Liver (tissue), 9 donors: ENCODE measurements around the gene VPS26C. TPM values are rescaled to one million over a fixed set of nuclear protein-coding genes. Genes with fewer than 3 reads are reported as not detected.
"Not testable (repeated sequence)": the region's sequence is repeated elsewhere in the genome, so short reads cannot be mapped to it uniquely, and the experiment has no call there.

Experiments
- DNase-seq: peaks from one replicate; pipeline ENCODE4 v3.0.0-alpha.2; 2017; ENCODE audit warnings: low spot score
- H3K27ac ChIP-seq, 2 donors: one replicate each; pipeline ENCODE4 v1.7.0; 2013; ENCODE audit warnings: inconsistent platforms in 2 of 2, low read length in 2 of 2, control low read depth in 1 of 2, low read depth in 1 of 2, mild to moderate bottlenecking in 1 of 2
- H3K27me3 ChIP-seq, 4 donors: one replicate each; pipeline versions ENCODE4 v1.6.1 to v1.7.0; 2013; ENCODE audit warnings: low read length in 3 of 4, inconsistent platforms in 1 of 4, mild to moderate bottlenecking in 1 of 4, moderate library complexity in 1 of 4; ENCODE audit not compliant: control insufficient read depth in 4 of 4, insufficient read depth in 4 of 4
- H3K36me3 ChIP-seq, 4 donors: one replicate each; pipeline versions ENCODE4 v1.6.1 to v1.7.0; 2013; ENCODE audit warnings: low read length in 3 of 4, mild to moderate bottlenecking in 3 of 4, low read depth in 1 of 4, moderate library complexity in 1 of 4; ENCODE audit not compliant: control insufficient read depth in 4 of 4, insufficient read depth in 3 of 4
- H3K4me1 ChIP-seq, 4 donors: one replicate each; pipeline versions ENCODE4 v1.6.1 to v1.7.0; 2013; ENCODE audit warnings: low read length in 3 of 4, mild to moderate bottlenecking in 3 of 4, moderate library complexity in 1 of 4; ENCODE audit not compliant: control insufficient read depth in 4 of 4, insufficient read depth in 4 of 4
- H3K4me3 ChIP-seq, 3 donors: one replicate each; pipeline versions ENCODE4 v1.6.1 to v1.7.0; 2013; ENCODE audit warnings: low read length in 3 of 3, control low read depth in 1 of 3, low read depth in 1 of 3, mild to moderate bottlenecking in 1 of 3
- H3K9ac ChIP-seq, 2 donors: one replicate each; pipeline ENCODE4 v1.7.0; 2013; ENCODE audit warnings: low read length in 2 of 2, mild to moderate bottlenecking in 2 of 2, moderate library complexity in 2 of 2, control low read depth in 1 of 2, low read depth in 1 of 2
- H3K9me3 ChIP-seq, 4 donors: one replicate each; pipeline versions ENCODE4 v1.6.1 to v1.7.0; 2013; ENCODE audit warnings: low read length in 3 of 4; ENCODE audit not compliant: control insufficient read depth in 4 of 4
- EGR1 ChIP-seq, 2 donors: IDR thresholded peaks; 2 replicates each; pipeline ENCODE4 v1.6.1; 2016 to 2018; ENCODE audit warnings: antibody characterized with exemption in 2 of 2, low read depth in 2 of 2
- FOXA1 ChIP-seq: IDR thresholded peaks from 2 replicates; pipeline ENCODE4 v1.6.1; 2016; ENCODE audit warnings: antibody characterized with exemption
- FOXA2 ChIP-seq: IDR thresholded peaks from 2 replicates; pipeline ENCODE4 v1.6.1; 2016; ENCODE audit warnings: antibody characterized with exemption
- GABPA ChIP-seq, 2 donors: IDR thresholded peaks in 1 of 2; conservative IDR thresholded peaks in 1 of 2; 2 replicates each; pipeline ENCODE4 v1.6.1; 2016; ENCODE audit warnings: antibody characterized with exemption in 2 of 2, mild to moderate bottlenecking in 1 of 2, moderate library complexity in 1 of 2
- HNF4A ChIP-seq, 2 donors: conservative IDR thresholded peaks; 2 replicates each; pipeline ENCODE4 v1.6.1; 2016; ENCODE audit warnings: antibody characterized with exemption in 2 of 2, mild to moderate bottlenecking in 2 of 2
- HNF4G ChIP-seq: IDR thresholded peaks from 2 replicates; pipeline ENCODE4 v1.6.1; 2016; ENCODE audit warnings: antibody characterized with exemption
- JUND ChIP-seq, 2 donors: IDR thresholded peaks; 2 replicates each; pipeline ENCODE4 v1.6.1; 2016; ENCODE audit warnings: antibody characterized with exemption in 2 of 2
- NR2F2 ChIP-seq: IDR thresholded peaks from 2 replicates; pipeline ENCODE4 v1.6.1; 2016; ENCODE audit warnings: antibody characterized with exemption
- RAD21 ChIP-seq, 2 donors: IDR thresholded peaks; 2 replicates each; pipeline ENCODE4 v1.6.1; 2016; ENCODE audit warnings: antibody characterized with exemption in 2 of 2, mild to moderate bottlenecking in 2 of 2
- RXRA ChIP-seq, 2 donors: IDR thresholded peaks; 2 replicates each; pipeline ENCODE4 v1.6.1; 2017 to 2018; ENCODE audit warnings: antibody characterized with exemption in 2 of 2, mild to moderate bottlenecking in 1 of 2
- SP1 ChIP-seq: IDR thresholded peaks from 2 replicates; pipeline ENCODE4 v1.6.1; 2018; ENCODE audit warnings: antibody characterized with exemption, mild to moderate bottlenecking
- TAF1 ChIP-seq: conservative IDR thresholded peaks from 2 replicates; pipeline ENCODE4 v1.6.1; 2016; ENCODE audit warnings: antibody characterized with exemption, mild to moderate bottlenecking
- YY1 ChIP-seq: IDR thresholded peaks from 2 replicates; pipeline ENCODE4 v1.6.1; 2016; ENCODE audit warnings: antibody characterized with exemption, mild to moderate bottlenecking
- WGBS: extraction: QIAGEN DNeasy Blood & Tissue Kit; methylation state at CpG from one replicate; pipeline ENCODE4 v1.1.7; 2013; 5-methylcytosine and 5-hydroxymethylcytosine counted together
- polyA plus RNA-seq, 2 donors: library from polyadenylated mRNA; stranded (reverse) in 1 of 2; unstranded in 1 of 2; fragments of 200-250 nt in 1 of 2; fragments of >200 nt in 1 of 2; fragmentation: Nextera tagmentation in 1 of 2; extraction: Ambion mirVana in 1 of 2; gene quantifications; one replicate each; pipeline versions ENCODE4 v1.2.1 to v1.2.3, GENCODE V29; 2013 to 2015
- total RNA-seq, 2 donors: library from RNA; depleted of rRNA; stranded (reverse); fragments of >200 nt; gene quantifications; one replicate each; pipeline ENCODE4 v1.2.3, GENCODE V29; 2014
- TF ChIP-seq, protein P1 (sequence below): IDR thresholded peaks from 2 replicates; pipeline ENCODE4 v1.6.1; 2016; ENCODE audit warnings: antibody characterized with exemption
- TF ChIP-seq, protein P2 (sequence below): fragments of 150-350 bp; IDR thresholded peaks from 2 replicates; pipeline ENCODE4 v1.5.1; 2017; ENCODE audit warnings: improper control_type of control experiment, low read depth, low read length; ENCODE audit not compliant: missing input control
- TF ChIP-seq, protein P3 (sequence below): IDR thresholded peaks from 2 replicates; pipeline ENCODE4 v1.6.1; 2016; ENCODE audit warnings: antibody characterized with exemption, mild to moderate bottlenecking
- TF ChIP-seq, protein P4 (sequence below): IDR thresholded peaks from 2 replicates; pipeline ENCODE4 v1.6.1; 2016; ENCODE audit warnings: antibody characterized with exemption
- TF ChIP-seq, protein P5 (sequence below): IDR thresholded peaks from 2 replicates; pipeline ENCODE4 v1.6.1; 2016; ENCODE audit warnings: antibody characterized with exemption
- donor health status: healthy.
- donor health status: healthy.
- donor health status: healthy.
- donor health status: healthy.
- donor health status: healthy.

VPS26C gene
- total RNA-seq: 10 to 100 TPM; 25.1 to 37.7 TPM
- 10 to 100 TPM; 16.3 to 20.5 TPM for polyA plus RNA-seq

DNA sequence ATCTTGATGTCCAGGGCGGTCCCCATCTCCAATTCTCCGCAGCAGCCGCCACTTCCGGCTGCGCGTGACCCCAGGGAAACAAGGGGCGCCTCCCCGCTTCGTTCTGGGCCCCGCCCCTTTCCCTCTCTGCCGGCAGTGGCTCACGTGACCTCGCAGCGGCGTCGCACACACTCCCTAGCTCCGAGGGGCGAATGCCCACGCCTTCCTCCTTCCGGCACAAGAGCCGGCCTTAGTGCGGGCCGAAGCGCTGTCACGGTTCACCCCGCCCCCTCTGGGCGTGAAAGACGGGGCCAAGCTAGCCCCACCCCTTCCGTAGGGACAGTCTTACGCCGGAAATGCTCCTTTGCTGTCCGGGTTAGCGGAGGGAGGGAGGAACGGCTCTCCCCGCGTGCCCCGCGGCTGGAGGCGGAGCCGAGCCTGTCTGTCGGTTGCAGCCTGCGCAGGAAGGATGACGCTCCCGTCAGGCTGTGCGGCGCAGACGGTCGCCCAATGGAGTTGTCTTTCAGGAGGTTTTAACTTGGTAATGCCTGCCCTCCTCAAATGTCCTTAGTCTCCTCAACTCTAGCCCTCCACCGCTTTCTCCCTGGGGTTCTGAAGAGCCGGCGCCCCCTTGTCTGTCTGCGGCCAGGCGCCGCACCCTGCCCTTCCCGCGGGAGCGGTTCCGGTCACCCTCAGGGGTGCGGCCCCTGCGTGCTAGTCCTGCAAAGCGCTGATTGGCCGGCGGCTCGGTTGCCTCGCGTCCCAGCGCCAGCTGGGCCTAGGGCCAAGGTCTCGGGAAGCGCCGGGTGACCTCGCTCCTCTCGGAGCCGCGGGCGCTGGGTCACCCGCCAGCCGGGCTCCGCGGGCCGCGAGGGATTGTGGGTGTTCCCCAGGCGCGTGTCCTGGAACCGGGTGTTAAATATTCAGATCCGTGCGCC, at the start of gene VPS26C:
Gene VPS26C, minus strand, starts transcription at position 66 of the 917 bp plus-strand sequence. Its CDS starts 40 bp downstream, at position 26.
- H3K4me1 ChIP-seq: peaks cover 3 to 14% (median 10%) of the 10 kb centered on the region in 4 donors
- no peaks in the 10 kb centered on the region for H3K36me3 ChIP-seq
- TF ChIP-seq JUND (IDR thresholded peaks at IDR 0.05): peak; percentile 27 to 60
- TF ChIP-seq RXRA (IDR thresholded peaks at IDR 0.05): peak; percentile 81 to 85
- peak; percentile 81 for TF ChIP-seq NR2F2
- TF ChIP-seq, protein P1, sequence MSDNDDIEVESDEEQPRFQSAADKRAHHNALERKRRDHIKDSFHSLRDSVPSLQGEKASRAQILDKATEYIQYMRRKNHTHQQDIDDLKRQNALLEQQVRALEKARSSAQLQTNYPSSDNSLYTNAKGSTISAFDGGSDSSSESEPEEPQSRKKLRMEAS: peak; percentile 98
- peak; percentile 70 to 95 for TF ChIP-seq EGR1 (IDR thresholded peaks at IDR 0.05; ENCODE audit: low read depth in 2 of 2)
- TF ChIP-seq, protein P2, sequence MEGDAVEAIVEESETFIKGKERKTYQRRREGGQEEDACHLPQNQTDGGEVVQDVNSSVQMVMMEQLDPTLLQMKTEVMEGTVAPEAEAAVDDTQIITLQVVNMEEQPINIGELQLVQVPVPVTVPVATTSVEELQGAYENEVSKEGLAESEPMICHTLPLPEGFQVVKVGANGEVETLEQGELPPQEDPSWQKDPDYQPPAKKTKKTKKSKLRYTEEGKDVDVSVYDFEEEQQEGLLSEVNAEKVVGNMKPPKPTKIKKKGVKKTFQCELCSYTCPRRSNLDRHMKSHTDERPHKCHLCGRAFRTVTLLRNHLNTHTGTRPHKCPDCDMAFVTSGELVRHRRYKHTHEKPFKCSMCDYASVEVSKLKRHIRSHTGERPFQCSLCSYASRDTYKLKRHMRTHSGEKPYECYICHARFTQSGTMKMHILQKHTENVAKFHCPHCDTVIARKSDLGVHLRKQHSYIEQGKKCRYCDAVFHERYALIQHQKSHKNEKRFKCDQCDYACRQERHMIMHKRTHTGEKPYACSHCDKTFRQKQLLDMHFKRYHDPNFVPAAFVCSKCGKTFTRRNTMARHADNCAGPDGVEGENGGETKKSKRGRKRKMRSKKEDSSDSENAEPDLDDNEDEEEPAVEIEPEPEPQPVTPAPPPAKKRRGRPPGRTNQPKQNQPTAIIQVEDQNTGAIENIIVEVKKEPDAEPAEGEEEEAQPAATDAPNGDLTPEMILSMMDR: no peak
- TF ChIP-seq SP1: peak; percentile 94
- TF ChIP-seq, protein P3, sequence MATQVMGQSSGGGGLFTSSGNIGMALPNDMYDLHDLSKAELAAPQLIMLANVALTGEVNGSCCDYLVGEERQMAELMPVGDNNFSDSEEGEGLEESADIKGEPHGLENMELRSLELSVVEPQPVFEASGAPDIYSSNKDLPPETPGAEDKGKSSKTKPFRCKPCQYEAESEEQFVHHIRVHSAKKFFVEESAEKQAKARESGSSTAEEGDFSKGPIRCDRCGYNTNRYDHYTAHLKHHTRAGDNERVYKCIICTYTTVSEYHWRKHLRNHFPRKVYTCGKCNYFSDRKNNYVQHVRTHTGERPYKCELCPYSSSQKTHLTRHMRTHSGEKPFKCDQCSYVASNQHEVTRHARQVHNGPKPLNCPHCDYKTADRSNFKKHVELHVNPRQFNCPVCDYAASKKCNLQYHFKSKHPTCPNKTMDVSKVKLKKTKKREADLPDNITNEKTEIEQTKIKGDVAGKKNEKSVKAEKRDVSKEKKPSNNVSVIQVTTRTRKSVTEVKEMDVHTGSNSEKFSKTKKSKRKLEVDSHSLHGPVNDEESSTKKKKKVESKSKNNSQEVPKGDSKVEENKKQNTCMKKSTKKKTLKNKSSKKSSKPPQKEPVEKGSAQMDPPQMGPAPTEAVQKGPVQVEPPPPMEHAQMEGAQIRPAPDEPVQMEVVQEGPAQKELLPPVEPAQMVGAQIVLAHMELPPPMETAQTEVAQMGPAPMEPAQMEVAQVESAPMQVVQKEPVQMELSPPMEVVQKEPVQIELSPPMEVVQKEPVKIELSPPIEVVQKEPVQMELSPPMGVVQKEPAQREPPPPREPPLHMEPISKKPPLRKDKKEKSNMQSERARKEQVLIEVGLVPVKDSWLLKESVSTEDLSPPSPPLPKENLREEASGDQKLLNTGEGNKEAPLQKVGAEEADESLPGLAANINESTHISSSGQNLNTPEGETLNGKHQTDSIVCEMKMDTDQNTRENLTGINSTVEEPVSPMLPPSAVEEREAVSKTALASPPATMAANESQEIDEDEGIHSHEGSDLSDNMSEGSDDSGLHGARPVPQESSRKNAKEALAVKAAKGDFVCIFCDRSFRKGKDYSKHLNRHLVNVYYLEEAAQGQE: peak; percentile 83
- TF ChIP-seq, protein P4, sequence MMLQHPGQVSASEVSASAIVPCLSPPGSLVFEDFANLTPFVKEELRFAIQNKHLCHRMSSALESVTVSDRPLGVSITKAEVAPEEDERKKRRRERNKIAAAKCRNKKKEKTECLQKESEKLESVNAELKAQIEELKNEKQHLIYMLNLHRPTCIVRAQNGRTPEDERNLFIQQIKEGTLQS: peak; percentile 32
- no peak for TF ChIP-seq HNF4G
- peak; percentile 90 to 96 for TF ChIP-seq GABPA (IDR thresholded peaks at IDR 0.05 in 1 of 2, conservative IDR thresholded peaks at IDR 0.05 in 1 of 2)
- TF ChIP-seq FOXA1: peak; percentile 42
- peak; percentile 38 to 59 for TF ChIP-seq RAD21 (IDR thresholded peaks at IDR 0.05)
- peak; percentile 93 for TF ChIP-seq YY1
- TF ChIP-seq TAF1: peak; percentile 96
- TF ChIP-seq FOXA2: no peak
- peak; percentile 51 to 53 for TF ChIP-seq HNF4A (conservative IDR thresholded peaks at IDR 0.05)
- TF ChIP-seq, protein P5, sequence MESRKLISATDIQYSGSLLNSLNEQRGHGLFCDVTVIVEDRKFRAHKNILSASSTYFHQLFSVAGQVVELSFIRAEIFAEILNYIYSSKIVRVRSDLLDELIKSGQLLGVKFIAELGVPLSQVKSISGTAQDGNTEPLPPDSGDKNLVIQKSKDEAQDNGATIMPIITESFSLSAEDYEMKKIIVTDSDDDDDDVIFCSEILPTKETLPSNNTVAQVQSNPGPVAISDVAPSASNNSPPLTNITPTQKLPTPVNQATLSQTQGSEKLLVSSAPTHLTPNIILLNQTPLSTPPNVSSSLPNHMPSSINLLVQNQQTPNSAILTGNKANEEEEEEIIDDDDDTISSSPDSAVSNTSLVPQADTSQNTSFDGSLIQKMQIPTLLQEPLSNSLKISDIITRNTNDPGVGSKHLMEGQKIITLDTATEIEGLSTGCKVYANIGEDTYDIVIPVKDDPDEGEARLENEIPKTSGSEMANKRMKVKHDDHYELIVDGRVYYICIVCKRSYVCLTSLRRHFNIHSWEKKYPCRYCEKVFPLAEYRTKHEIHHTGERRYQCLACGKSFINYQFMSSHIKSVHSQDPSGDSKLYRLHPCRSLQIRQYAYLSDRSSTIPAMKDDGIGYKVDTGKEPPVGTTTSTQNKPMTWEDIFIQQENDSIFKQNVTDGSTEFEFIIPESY: peak; percentile 78
- DNase-seq: peak; percentile 97
- peak within 1 kb of the TSS; percentile 94 for H3K27ac ChIP-seq
- no peaks in the 10 kb centered on the region for H3K9me3 ChIP-seq
- peak within 1 kb of the TSS; percentile 68 to 83 (median 72) for H3K4me3 ChIP-seq
- H3K9ac ChIP-seq: peak within 1 kb of the TSS; percentile 66 to 78
- no peaks in the 10 kb centered on the region for H3K27me3 ChIP-seq
- under 1% methylated on average over 86 of the region's 86 CpGs for WGBS

DNA sequence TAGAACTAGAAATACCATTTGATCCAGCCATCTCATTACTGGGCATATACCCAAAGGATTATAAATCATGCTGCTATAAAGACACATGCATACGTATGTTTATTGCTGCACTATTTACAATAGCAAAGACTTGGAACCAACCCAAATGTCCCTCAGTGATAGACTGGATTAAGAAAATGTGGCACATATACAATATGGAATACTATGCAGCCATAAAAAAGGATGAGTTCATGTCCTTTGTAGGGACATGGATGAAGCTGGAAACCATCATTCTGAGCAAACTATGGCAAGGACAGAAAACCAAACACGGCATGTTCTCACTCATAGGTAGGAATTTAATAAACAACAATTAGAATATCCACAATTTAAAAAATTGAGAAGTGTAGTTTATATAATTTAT, 48.9 kb upstream of the VPS26C start:
- not testable (repeated sequence) for H3K4me1 ChIP-seq, H3K9me3 ChIP-seq, H3K27ac ChIP-seq, H3K27me3 ChIP-seq, H3K9ac ChIP-seq, H3K36me3 ChIP-seq, DNase-seq, H3K4me3 ChIP-seq
- WGBS: 82% methylated on average over 2 of the region's 2 CpGs
